AG20443 (cell line): ENCODE data around the gene ATP23.

Experiments used
- DNase-seq: peaks from one replicate; pipeline ENCODE4 v3.0.0; 2012; ENCODE audit warnings: low spot score, mixed read lengths

The ATP23 gene

DNA sequence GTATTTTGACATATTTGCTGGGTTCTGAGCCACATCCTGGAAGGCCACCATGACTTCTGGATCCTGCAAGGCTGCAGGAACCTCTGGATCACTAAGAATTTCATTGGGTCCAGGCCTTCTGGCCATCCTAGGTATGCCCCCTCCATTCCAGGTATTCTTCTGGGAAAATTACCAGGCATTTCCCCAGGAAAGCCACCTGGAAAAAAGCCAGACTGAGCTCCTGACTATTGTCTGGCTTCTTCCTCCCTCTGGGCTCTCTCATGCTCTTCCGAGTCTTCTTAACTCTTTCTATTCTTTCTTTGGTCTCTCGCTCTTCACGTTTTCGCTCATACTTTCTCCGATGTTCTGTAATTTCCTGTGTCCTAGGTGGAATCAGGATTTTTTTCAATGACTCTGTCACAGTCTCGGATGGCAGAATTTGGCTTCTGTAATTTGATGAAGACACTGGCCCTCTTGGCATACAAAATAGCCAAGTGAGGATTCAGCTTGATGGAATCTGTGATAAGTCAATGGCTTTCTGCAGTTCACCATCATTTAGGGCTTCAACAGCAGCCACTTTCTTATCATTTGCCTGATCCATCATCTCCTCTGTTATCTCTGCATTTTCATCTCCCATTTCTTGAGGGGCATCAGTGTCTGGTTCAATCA is 42.6 kb downstream of the ATP23 start:
- DNase-seq: no peak

DNA sequence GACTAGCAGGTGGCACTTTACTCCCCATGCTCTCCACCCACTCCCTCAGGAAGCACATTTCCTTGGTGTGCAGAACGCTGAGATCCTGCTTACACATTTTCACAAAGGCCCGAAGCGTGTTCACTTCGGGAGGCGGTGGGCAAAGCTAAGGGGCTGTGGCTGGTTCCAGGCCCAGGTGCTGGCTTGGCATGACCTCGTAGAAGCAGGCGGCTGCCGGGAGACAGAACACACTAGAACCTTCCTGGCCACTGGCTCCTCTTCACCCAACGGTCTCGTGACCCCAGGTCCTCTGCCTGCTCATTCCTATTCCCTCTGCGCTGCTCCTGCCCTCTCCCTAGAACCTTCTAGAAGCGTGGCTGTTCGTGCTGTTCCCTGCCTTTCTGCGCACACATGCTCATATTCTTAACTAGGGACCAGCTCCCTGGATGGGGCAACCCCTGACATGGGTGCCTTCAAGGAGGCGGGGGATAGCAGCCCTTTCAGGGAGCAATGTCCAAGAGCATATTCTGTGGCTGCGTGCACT is 43.3 kb downstream of the ATP23 start:
- DNase-seq: no peak

DNA sequence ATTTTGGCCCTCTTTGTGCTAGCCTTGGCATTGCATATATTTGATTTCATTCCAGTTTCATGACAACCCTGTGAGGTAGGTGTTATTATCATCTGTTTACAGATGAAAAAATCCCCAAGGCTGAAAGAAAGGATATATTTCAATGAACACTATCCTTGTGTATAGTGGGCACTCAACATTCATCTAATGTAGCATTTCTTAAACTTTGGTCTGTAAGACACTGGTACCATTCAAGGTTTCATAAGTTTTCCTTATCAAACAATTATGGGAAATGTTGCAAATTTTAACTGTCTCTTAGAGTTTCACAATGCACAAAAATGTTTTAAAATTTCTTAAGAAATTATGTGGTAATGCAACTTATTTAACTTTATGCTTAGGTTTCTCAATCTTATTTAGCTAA is 44.3 kb downstream of the ATP23 start:
- no peak for DNase-seq

DNA sequence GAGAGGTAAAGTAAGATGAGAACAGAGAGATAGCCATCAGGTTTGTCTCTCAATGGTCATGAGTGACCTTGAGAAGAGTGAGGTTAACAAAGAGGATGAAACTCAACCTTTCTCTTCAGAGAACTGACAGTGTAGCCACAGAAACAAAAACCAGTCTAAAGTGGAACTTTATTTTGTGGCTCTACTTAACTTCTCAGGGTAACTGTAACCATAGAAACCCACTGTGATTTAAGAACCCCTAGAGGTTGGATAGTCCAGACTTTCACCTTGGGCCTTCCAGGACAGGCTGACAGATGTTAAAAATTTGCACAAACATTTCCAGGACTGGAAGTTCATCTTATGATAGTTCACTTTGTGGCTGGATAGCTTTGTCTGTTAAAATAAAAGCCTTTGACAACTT is 48.5 kb downstream of the ATP23 start:
- no peak for DNase-seq

DNA sequence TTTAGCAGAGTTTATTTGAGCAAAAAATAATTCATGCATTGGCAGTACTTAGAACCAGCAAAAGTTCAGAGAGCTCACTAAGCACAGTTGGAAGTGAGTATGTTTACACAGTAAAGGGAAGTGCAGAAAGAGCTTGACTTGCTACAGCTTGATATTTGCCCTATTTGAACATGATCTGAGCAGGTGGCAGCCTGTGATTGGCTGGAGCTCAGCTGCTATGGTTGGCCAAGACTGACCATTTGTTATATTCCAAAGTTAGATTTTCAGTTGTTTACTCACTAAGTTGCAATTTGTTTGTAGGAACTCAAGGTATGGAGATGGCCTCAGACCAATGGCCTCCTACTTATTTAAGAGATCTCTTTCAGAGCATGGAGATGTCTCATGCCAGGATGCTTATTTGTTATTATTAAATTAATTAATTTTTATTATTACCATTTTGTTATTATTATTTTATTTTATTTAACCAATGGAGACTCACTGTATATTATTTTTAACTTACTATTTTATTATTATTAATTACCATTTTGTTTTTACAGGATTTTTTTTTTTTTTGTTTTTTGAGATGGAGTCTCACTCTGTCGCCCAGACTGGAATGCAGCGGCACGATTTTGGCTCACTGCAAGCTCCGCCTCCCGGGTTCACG is 49.0 kb downstream of the ATP23 start:
- DNase-seq: no peak

DNA sequence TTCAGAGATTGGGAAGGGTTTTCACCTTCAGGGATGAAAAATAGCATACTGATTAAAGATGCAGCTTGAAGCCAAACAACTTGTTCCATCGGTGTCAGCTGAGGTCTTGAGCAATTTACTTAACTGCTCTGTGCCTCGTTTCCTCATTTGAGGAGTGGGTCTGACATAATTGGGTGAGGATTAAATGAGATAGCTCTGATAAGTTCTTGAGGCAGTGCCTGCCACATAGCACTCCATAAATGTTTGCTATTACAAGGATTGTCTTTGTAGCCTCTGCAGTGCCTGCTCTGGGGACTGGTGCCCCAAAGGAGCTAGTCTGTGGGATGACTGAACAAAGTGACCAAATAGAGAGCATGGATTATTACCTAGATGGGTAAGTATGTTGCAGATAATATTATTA is 50.6 kb downstream of the ATP23 start:
- no peak for DNase-seq

DNA sequence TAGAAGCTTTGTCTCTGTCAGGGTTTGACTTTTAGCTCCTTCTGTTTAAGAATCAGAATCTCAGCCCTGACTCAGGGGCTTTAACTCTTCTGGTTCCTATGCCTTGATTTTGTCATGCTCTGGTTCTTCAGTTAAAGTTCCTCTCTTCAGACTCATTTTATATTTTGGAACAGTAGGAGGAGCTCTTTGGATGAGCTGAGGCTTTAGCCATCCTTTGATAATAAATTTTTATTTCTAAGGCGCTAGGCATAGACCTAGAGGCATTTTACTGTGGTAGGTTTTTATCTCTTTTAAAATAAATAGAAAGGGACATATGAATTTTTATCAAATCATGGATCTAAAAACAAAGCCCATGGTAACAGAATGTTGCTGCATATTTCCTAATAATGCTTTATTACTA is 51.7 kb downstream of the ATP23 start:
- DNase-seq: peak; percentile 16

DNA sequence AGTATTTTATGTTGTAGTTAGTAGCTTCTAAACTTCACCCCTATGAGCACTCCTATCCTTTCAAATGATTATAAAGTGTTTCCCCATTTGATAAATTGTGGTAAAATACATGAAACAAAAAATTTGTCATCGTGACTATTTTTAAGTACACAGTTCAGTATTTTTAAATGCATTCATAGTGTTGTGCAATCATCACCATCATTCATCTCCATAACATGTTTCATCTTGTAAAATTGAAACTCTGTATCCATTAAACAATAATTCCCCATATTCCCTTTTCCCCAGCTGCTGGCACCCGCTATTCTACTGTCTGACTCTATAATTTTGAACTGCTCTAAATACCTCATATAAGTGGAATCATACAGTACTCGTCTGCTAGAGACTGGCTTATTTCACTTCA is 52.5 kb downstream of the ATP23 start:
- DNase-seq: no peak

DNA sequence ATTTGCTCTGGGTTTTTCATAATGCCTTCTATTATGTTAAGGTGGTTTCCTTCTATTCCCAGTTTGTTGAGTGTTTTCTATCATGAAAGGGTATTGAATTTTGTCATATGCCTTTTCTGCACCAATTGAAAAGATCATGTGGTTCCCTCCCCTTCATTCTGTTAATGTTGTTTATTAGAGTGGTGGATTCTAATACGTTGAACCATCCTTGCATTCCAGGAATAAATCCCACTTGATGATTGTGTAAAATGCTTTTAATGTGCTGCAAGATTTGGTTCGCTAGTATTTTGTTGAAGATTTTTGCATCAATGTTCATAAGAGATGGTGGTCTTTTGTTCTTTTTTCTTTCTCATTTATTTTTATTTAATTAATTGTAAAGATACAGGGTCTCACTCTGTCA is 55.2 kb downstream of the ATP23 start:
- DNase-seq: no peak

DNA sequence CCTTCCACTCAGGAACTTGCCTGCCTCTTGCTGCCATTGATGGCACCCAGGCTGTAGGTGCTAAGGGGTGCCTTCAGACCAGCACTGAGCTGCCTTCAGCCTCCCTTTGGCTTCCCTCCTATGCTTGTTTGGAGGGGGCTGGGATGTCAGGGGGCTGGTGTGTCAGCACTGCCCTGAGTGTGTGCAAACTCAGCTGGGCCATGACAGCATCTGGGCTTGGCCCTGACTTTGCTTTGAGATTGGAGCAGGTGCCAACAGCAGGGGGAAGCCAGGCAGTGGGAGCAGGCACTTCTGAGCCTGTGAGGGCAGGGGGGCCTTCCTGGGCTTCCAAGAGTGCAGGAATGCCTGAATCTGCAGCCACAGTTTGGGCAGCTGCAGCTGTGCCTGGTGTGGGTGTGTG is 56.9 kb downstream of the ATP23 start:
- no peak for DNase-seq

DNA sequence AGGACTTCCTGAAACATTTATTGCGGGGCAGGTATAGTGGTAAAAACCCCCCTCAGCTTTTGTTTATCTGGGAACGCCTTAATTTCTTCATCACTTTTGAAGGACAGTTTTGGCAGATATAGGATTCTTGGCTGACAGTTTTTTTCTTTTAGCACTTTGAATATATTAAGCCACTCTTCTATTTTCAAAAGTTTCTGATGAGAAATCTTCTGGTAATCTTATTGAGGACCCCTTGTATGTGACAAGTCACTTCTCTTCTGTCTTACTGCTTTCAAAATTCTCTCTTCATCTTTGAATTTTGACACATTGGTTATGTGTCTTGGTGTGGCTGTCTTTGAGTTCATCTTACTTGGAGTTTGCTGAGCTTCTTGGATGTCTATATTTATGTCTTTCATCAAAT is 59.1 kb downstream of the ATP23 start:
- DNase-seq: no peak

DNA sequence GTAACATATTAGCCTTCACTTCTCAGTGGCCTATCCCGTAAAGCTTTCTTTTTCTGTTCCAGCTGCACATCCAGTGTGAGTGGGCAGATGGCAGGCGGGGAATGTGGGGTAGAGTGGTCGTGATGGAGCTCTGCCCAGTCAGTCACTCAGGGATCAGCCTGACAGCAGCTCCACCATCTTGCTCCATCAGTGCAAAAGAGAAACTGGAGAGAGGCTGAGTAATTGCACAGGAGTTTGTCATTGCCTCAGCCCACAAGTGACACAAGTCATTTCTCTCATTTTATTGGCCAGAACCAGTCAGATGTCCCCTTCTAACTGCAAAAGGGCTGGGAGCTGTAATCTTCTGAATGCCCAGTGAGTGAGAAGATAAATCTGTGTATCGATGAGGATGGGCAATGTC is 66.5 kb downstream of the ATP23 start:
- DNase-seq: no peak

DNA sequence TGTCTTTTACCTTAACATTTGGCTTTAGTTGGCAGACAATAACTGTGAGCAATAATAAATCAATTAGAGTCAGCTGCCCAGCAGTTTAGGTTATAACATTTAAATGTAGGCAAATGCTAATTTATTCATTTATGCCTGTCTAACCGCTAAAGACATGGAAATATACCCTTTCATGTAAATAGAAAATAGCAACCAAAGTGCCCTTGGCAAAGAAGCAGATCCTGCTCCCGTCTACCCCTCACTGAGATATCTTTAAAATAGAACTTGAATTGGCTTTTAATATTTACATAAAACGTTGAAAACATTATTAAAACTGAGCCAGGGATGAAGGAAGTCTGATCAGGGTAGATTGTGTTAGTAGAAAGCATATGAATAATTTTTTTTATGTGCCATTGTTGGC is 67.3 kb downstream of the ATP23 start:
- no peak for DNase-seq
